HUES48 (cell line): ENCODE data around the gene ARHGEF3.

ENCODE experiments used
- H3K27ac ChIP-seq: one replicate; pipeline ENCODE4 v1.7.0; 2013; ENCODE audit warnings: low read depth, low read length, inconsistent platforms
- H3K27me3 ChIP-seq: 2 replicates; pipeline ENCODE4 v1.6.1; 2013; ENCODE audit warnings: mild to moderate bottlenecking, low read length; ENCODE audit not compliant: control insufficient read depth, insufficient read depth
- H3K36me3 ChIP-seq: 2 replicates; pipeline ENCODE4 v1.6.1; 2013; ENCODE audit warnings: low read length; ENCODE audit not compliant: control insufficient read depth, insufficient read depth
- H3K4me1 ChIP-seq: 2 replicates; pipeline ENCODE4 v1.6.1; 2013; ENCODE audit warnings: mild to moderate bottlenecking, low read length; ENCODE audit not compliant: control insufficient read depth, insufficient read depth
- H3K4me3 ChIP-seq: 2 replicates; pipeline ENCODE4 v1.5.1; 2013; ENCODE audit warnings: mild to moderate bottlenecking, low read depth, low read length
- H3K9ac ChIP-seq: 2 replicates; pipeline ENCODE4 v1.6.1; 2013; ENCODE audit warnings: mild to moderate bottlenecking, low read depth, low read length, moderate library complexity
- H3K9me3 ChIP-seq: 2 replicates; pipeline ENCODE4 v1.6.1; 2013; ENCODE audit warnings: low read length; ENCODE audit not compliant: control insufficient read depth, insufficient read depth

ARHGEF3 gene

DNA sequence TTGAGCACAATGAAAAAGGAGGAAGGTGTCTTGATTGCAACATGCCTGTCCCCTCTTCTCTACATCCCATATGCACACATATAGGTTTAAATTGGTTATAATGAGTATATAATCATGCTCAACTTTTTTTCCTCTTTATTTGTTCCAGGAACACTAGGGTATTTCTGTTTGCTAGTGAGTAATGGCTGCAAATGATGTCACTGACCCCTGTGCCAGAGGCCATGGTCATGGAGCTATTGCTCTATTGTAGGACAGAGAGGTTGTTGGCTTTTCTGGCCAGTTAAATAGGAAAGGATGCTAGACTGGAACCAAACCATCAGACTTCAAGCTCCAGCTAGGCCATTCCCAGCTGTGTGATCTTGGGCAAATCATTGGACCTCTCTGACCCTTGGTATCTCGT lies 9.6 kb downstream of the ARHGEF3 start:
- H3K9ac ChIP-seq = no peak overlapping the region
- H3K27ac ChIP-seq = no peak overlapping the region
- H3K9me3 ChIP-seq = no peaks in the 10 kb centered on the region
- H3K27me3 ChIP-seq = no peaks in the 10 kb centered on the region
- no peaks in the 10 kb centered on the region for H3K4me1 ChIP-seq
- no peaks in the 10 kb centered on the region for H3K36me3 ChIP-seq
- no peak overlapping the region for H3K4me3 ChIP-seq

DNA sequence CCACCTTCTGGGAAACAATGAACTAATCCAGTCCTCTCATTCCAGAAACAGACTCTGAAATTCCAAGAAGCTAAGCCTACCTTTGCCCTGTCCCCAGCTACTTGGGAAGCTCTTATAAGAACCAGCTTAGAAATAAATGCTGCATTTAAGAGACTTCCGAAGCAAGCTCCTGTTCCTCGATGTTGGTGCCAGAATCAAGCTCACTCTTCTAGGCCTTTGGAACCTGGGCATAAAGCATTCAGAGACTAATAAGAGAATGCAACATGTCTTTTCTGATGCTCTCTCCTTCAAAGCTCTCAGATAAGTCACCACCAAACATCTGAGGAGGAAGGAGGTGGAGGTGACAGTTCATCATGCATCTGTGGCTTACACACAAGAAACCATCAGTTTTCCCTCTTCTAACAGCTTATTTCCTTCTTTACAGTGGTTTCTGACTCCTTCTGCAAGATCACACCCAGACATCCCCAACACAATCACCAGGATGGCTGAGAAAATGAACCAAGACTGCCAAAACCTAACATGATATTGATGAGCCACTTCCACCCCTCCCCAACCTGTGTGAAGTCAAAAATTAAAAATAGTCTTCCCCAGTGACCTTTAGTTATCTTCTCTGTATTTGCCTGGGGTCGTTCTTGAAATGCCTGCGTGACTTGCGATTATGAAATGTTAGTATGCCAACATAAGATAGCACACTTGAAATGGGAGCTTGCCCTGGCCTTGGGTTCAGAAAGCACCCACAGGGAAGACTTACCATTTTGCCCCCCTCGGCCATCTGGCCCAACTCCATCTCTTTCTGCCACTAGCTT lies 11.5 kb downstream of the ARHGEF3 start:
- H3K4me1 ChIP-seq = no peaks in the 10 kb centered on the region
- H3K4me3 ChIP-seq = no peak overlapping the region
- H3K9me3 ChIP-seq = no peaks in the 10 kb centered on the region
- no peak overlapping the region for H3K27ac ChIP-seq
- H3K36me3 ChIP-seq = no peaks in the 10 kb centered on the region
- H3K9ac ChIP-seq = no peak overlapping the region
- H3K27me3 ChIP-seq = no peaks in the 10 kb centered on the region

DNA sequence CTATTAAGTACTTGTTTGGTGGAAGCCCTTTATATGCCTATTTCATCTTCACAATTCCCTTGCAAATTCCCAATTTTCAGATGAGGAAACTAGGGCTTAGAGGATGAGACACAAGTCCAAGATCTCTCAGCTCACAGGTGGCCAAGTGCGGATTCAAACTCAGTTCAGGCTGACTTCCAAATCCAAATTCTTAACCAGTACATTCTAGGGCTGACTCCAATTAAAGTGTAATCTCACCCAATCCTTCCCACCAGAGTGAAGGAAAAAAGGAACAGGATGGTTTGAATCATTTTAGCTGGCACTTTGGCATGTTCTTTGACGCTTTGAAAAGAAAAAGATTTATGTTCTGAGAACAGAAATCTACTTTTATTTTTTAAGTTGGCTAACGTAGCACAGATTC lies 12.7 kb downstream of the ARHGEF3 start:
- Histone ChIP-seq H3K4me3 (no peak overlapping the region), H3K36me3 (no peaks in the 10 kb centered on the region), H3K9ac (no peak overlapping the region), H3K4me1 (no peaks in the 10 kb centered on the region), H3K9me3 (no peaks in the 10 kb centered on the region), H3K27me3 (no peaks in the 10 kb centered on the region), H3K27ac (no peak overlapping the region)

DNA sequence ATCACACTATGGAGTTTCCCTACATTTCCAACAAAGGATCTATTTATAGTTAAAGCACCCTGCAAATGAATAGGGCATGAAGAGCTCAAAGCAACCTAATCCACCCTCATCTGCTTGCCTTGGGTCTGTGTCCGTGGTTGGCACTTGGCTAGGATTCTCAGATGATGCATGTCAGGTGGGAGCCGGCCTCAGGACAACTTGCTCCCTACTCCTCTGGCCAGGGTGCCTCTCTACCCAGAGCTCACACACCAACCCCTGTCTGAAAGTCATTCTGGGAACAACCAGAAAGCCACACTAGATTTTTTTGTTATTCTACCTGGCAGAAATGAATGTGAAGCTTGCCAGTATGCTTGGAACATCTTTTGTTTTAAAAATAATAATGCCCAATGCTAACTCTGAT lies 13.2 kb downstream of the ARHGEF3 start:
- no peaks in the 10 kb centered on the region for H3K36me3 ChIP-seq
- no peaks in the 10 kb centered on the region; the same call in 1 of the 2 replicates for H3K4me1 ChIP-seq

DNA sequence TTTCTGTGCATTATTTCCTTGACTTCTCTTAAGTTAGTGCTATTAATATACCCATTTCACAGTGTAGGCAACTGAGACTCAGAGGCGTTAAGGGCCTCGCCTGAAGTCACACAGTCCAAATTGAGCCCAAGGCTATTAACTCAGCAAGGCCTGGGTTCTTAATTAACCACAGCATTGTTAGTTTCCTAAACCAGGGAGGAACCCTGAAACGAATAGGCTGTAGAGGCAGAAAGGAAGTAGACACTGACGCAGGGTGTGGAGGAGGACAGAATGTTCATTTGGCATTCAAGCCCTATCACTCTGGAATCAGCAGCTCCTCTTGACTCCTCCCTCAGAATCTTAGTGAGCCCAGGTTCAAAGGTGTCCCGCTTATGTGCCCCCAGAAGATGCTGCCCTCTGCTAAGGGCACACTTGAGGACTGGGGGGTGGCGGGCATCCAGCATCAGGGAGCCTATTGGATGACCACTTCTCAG lies 13.9 kb downstream of the ARHGEF3 start:
- no peak overlapping the region for H3K9ac ChIP-seq
- no peaks in the 10 kb centered on the region for H3K36me3 ChIP-seq
- no peaks in the 10 kb centered on the region for H3K9me3 ChIP-seq
- H3K4me3 ChIP-seq = no peak overlapping the region
- H3K27ac ChIP-seq = no peak overlapping the region
- no peaks in the 10 kb centered on the region for H3K27me3 ChIP-seq
- H3K4me1 ChIP-seq = no peaks in the 10 kb centered on the region; the same call in none of the 2 replicates

More for the DNA sequence above, 13.2 kb downstream of the ARHGEF3 start:
- H3K9ac ChIP-seq = no peak overlapping the region
- H3K27me3 ChIP-seq = no peaks in the 10 kb centered on the region
- no peaks in the 10 kb centered on the region for H3K9me3 ChIP-seq
- H3K27ac ChIP-seq = no peak overlapping the region
- H3K4me3 ChIP-seq = no peak overlapping the region

DNA sequence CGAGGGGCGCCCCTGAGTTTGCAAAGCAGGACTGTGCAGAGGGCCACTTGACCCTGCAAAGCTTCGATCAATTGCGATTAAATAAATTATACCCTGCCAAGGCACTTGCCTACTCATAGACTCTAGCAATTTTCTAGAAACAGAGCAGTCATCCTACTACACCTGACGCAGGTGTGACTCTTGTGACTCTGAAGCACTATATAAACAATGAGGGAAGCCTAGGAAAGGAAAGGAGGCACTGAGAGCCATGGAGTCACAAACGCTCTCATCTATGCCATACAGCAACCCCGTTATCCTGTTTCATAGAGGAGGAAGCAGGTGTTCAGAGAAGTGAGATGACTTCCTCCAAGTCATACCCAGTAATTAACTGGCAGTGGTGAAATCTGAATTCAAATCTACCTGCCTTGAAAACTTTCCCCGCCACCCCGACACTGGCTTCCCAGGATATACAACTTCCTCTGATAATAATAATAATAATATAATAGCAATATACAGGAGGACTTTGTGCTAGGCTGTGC lies 14.4 kb downstream of the ARHGEF3 start:
- H3K4me1 ChIP-seq = no peaks in the 10 kb centered on the region; the same call in none of the 2 replicates
- no peaks in the 10 kb centered on the region for H3K9me3 ChIP-seq

DNA sequence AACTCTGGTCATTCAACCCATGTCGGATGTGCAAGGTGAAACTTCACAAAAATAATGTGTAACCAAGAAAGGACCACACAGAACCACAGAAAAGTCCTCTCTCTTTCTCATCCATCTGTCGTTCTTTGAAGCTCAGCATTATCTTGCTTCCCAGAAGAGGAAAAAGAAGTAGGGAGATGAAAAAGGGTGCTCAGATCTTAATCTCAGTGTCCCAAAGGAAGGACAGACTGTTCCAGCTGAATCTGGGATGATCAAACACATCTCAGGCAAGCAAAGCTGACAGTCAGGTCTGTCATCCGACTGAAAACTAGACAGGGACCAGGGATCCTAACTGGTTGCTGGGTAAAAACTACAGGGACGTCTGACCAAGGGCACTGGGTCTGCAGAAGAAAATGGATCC lies 16.2 kb downstream of the ARHGEF3 start:
- Histone ChIP-seq H3K4me1 (no peaks in the 10 kb centered on the region; the same call in none of the 2 replicates), H3K27ac (no peak overlapping the region), H3K9me3 (no peaks in the 10 kb centered on the region), H3K9ac (no peak overlapping the region), H3K36me3 (no peaks in the 10 kb centered on the region), H3K27me3 (no peaks in the 10 kb centered on the region), H3K4me3 (no peak overlapping the region)

More for the DNA sequence above, 14.4 kb downstream of the ARHGEF3 start:
- no peak overlapping the region for H3K9ac ChIP-seq
- H3K4me3 ChIP-seq = no peak overlapping the region
- no peaks in the 10 kb centered on the region for H3K27me3 ChIP-seq
- no peak overlapping the region for H3K27ac ChIP-seq
- H3K36me3 ChIP-seq = no peaks in the 10 kb centered on the region

DNA sequence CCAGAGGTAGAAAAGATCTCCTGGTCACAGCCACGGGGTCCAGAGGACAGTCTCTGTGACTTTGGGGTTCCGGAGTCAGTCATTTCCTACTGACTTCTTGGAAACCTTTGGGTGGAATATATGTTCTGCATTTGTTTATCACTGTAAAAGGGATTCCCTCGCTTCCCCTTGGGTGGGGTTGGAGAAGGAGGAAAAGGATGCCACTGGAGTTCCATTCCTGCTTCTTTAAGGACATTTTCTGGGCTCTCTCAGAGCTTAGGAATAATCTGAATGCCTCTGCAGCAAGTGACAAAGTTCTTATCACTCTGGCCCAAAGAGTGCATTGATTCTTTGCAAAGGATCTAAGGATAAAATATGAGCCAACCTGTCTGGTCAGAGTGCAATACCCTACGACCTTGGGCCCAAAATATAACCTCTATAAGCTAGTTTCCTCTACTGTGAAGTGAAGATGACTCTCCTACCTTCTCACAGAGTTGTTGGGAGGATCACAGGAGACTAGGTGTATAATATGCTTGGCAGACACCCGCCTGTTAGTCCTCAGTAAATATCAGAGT lies 17.2 kb downstream of the ARHGEF3 start:
- Histone ChIP-seq H3K27ac (no peak overlapping the region), H3K36me3 (no peaks in the 10 kb centered on the region), H3K27me3 (no peaks in the 10 kb centered on the region), H3K9me3 (no peaks in the 10 kb centered on the region), H3K4me3 (no peak overlapping the region), H3K9ac (no peak overlapping the region), H3K4me1 (no peaks in the 10 kb centered on the region; the same call in none of the 2 replicates)

DNA sequence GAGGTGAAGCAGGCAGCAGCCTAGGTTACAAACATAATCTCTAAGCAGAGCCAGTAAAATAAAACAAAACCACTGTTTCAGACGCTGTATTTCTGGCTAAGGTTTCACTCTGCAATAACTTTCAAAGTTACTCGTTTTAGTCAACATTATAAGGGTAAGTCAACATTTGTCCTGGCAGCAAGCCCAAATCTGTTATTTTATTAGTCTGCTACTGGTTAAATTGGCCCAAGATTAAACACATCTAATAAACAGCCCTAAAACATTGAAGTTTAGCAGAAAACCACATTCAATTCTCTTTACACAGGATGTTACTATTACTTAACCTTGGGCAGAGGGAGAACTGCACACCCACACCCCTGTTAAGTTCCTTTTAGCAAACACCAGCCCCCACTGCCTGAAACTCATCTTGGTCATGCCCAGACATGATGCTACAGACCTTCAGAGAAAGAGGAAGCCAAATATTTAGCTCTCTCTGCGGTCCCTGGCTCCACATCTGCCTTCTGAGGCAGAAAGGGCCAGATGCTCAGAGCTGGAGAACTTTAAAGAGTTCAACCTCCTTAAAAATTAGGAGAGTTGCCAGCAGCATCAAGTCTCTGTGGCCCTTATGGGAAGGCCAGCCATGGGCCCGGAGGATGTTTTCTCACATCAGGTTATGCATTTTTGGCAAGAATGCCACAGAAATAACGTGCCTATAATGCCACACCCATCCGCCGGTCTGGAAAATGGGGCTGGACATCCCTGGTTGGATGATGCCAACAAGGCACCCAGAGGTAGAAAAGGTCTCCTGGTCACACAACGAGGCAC lies 17.9 kb downstream of the ARHGEF3 start:
- Histone ChIP-seq H3K4me3 (no peak overlapping the region), H3K9me3 (no peaks in the 10 kb centered on the region), H3K27me3 (no peaks in the 10 kb centered on the region), H3K4me1 (no peaks in the 10 kb centered on the region; the same call in none of the 2 replicates), H3K27ac (no peak overlapping the region), H3K9ac (no peak overlapping the region), H3K36me3 (no peaks in the 10 kb centered on the region)

DNA sequence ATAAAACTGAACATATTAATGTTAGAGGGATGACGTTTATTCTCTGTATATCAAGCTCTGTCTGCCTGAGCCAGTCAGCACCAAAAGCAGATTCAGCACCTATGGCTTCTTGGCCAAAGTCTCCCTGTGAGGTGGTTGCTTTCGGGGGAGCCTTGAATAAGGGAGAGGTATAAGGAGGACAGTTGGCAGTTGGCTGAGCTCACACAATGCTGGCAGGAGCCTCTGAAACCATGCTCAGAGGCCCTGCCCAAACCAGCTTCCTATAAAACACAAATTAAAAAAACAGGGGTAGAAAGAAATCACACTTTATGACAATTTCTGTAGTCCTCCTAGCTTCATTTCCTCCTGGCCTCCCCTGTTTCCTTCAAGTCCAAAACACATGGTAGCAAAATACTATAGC lies 18.8 kb downstream of the ARHGEF3 start:
- Histone ChIP-seq H3K9ac (no peak overlapping the region), H3K9me3 (no peaks in the 10 kb centered on the region), H3K4me3 (no peak overlapping the region), H3K27ac (no peak overlapping the region), H3K27me3 (no peaks in the 10 kb centered on the region), H3K4me1 (no peaks in the 10 kb centered on the region; the same call in none of the 2 replicates), H3K36me3 (no peaks in the 10 kb centered on the region)
